ENCODE measurements around the gene ATG7.
"Not testable (repeated sequence)": the region's sequence is repeated elsewhere in the genome, so short reads cannot be mapped to it uniquely, and the experiment has no call there.

The ATG7 gene

GRCh38 chr3:11434017-11434526, 161.9 kb downstream of the ATG7 start:
- DNase-seq (ENCODE audit: low read depth in 2 of 2), result no peak

DNA sequence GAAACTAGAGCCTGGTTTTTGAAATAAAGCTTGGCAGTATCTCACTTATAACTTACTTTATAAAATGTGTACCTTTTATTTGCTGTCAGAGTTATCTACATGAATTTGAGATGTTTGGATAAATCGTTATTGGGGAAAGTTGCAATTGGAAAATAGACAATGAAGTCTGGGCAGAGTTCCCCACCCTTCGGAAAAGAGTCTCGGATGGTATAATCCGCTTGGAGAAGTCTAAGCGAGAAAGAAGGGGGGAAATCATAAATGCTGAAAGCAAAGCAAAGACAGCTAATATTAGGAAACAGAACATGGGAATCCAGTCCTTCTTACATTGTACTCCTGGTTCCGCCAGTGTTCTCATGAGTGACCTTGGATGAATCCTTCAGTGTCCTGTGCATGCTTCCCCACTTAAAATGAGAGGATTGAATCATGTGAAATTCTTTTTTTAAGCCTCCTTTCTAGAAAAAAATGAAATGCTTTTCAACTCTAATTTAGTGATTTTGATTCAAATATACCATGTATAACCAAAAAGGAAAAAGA, 162.4 kb downstream of the ATG7 start:
- DNase-seq (ENCODE audit: low read depth in 2 of 2), result no peak

GRCh38 chr3:11435440-11436165, 163.4 kb downstream of the ATG7 start:
- no peak for DNase-seq (ENCODE audit: low read depth in 2 of 2)

GRCh38 chr3:11436775-11437174, 164.6 kb downstream of the ATG7 start:
- no peak for DNase-seq (ENCODE audit: low read depth in 2 of 2)

GRCh38 chr3:11437506-11437905, 165.3 kb downstream of the ATG7 start:
- DNase-seq (ENCODE audit: low read depth in 2 of 2), result no peak

DNA sequence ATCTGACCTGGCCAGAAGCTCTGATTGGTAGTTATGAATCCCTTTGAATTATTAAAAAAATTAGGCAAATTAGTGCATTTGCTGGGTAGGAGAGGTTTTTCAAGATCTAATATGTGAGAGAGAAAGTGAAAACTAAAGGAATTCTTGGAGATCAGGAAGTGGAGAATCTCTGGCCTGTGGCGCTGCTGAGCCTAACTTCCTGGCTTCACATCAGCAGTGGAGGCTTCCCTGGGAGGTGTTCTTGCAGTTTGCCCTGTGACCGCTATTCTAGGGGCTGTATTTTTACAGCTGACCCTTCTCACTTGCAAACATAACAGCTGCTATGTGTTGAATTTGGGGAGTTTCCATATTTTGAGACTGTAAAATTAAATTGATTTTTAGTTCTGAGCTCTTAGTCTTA, 166.4 kb downstream of the ATG7 start:
- DNase-seq (ENCODE audit: low read depth in 2 of 2), result no peak

DNA sequence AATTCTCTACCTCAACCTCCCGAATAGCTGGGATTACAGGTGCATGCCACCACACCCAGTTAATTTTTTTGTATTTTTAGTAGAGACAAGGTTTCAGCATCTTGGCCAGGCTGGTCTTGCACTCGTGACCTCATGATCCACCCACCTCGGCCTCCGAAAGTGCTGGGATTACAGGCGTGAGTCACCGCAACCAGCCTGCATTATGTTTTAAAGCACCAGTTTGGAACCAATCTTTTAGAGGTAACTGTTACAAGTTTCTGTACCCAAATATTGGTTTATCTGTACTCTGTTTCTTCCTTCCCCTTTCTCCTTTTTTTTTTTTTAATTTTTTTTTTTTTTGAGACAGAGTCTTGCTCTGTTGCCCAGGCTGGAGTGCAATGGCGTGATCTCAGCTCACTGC, 169.1 kb downstream of the ATG7 start:
- DNase-seq (ENCODE audit: low read depth in 2 of 2), result not testable (repeated sequence)

DNA sequence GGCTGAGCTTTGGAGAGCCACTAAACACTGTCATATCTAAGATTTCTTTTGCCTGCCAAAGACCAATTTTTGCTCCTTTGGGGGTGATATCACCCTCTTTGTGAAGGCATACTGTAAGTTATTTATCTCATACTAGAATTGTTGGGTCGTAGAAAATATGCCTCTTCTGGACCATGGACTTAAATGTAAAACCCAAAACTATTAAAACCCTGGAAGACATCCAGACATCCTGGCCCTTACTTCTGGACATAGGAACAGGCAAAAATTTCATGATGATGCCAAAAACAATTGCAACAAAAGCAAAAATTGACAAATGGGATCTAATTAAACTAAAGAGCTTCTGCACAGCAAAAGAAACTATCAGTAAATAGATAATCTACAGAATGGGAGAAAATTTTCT, 172.2 kb downstream of the ATG7 start:
- DNase-seq (ENCODE audit: low read depth in 2 of 2), result no peak

DNA sequence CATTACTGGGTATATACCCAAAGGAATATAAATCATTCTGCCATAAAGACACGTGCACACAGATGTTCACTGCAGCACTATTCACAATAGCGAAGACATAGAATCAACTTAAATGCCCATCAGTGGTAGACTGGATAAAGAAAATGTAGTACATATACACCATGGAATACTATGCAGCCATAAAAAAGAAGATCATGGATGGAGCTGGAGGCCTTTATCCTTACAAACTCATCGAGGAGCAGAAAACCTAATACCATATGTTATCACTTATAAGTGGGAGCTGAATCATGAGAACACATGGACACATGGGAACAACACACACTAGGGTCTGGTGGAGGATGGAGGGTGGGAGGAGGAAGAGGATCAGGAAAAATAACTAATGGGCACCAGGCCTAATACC, 173.0 kb downstream of the ATG7 start:
- DNase-seq (ENCODE audit: low read depth in 2 of 2), result not testable (repeated sequence)

DNA sequence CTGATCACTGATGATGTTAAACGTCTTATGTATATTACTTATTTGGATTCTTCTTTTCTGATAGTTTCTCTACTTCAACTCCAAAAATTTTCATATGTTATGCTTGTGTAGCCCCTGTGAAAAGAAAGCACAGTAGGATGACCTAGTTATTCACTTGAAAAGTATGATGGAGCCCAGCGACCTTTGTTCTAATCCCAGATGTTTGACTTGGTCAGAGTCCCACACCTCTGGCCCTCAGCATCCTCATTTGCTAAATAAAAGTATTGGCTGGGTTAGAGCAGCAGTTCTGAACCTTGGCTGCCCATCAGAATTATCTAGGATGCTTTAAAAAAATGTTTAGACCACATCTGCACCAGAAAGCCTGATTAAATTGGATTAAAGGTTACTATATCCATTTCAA, 173.7 kb downstream of the ATG7 start:
- DNase-seq (ENCODE audit: low read depth in 2 of 2), result no peak

DNA sequence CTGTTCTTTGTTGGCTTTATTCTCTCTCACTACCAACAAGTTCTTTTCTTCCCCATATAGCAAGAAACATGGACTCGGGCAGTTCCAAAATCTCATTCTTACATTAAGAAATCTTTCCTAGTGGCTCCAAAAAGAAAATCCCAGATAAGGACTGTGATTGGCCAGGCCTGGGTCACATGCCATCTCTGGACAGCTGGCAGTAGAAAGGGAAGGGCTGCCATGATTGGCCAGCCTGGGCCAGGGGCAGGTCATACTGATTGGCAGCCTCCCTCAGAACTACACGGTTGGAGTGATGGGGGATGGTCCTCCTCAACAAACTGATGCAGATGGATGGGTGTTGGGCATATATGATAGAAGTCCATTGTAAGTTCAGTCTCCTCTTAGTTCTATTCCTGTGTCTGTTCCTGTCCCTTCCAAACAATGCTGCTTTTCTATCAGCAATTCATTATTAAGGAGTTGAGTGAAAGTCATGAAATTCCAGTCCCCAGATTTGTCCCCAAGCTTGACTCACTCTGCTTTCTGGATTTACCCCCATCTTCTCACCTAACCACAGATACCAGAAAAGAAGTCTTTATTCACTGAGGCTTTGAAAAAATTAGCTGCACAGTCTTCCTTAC, 175.5 kb downstream of the ATG7 start:
- no peak for DNase-seq (ENCODE audit: low read depth in 2 of 2)

DNA sequence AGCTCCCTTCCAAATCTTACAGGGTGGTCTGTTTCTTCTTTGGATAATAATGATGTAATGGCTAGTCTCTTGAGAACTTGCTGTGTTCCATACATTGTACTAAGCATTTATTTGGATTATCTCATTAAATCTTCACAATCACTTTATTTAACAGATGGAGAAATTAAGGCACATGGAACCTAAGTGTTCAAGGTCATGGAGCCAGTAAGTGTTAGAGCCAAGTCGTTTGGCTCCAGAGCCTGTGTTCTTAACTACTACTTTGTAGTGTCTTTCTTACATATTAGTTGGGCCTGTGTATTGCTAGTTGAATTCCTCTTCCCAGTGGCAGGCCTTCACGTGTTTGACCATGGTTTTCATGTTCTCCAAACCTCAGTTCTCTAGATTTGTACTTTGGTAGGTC, 177.8 kb downstream of the ATG7 start:
- no peak for DNase-seq (ENCODE audit: low read depth in 2 of 2)

GRCh38 chr3:11452312-11452711, 180.1 kb downstream of the ATG7 start:
- DNase-seq (ENCODE audit: low read depth in 2 of 2), result no peak

GRCh38 chr3:11452885-11453847, 181.0 kb downstream of the ATG7 start:
- no peak for DNase-seq (ENCODE audit: low read depth in 2 of 2)

DNA sequence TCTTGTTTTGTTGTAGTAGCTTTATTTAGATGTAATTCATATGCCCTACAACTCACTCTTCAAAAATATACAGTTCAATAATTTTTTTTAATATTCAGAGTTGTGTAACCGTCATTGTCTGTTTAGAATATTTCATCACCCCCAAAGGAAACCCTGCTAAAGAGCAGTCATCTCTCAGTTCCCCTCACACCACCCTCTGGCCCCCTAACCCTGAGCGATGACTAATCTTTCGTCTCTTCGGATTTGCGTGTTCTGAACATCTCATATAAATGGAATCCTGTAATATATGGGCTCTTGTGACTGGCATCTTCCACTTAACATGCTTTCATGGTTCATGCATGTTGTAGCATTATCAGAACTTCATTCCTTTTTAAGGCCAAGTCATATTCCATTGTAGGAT, 183.8 kb downstream of the ATG7 start:
- no peak for DNase-seq (ENCODE audit: low read depth in 2 of 2)

GRCh38 chr3:11457135-11457534, 184.9 kb downstream of the ATG7 start:
- DNase-seq (ENCODE audit: low read depth in 2 of 2), result no peak

- no peak for DNase-seq (ENCODE audit: low read depth in 2 of 2)
Observed at GRCh38 chr3:11459186-11459824, 187.1 kb downstream of the ATG7 start.

GRCh38 chr3:11461226-11461625, 189.0 kb downstream of the ATG7 start:
- DNase-seq (ENCODE audit: low read depth in 2 of 2), result no peak

- not testable (repeated sequence) for DNase-seq (ENCODE audit: low read depth in 2 of 2)
Observed at GRCh38 chr3:11462673-11463072, 190.5 kb downstream of the ATG7 start.

GRCh38 chr3:11463591-11463990, 191.4 kb downstream of the ATG7 start:
- no peak for DNase-seq (ENCODE audit: low read depth in 2 of 2)

DNA sequence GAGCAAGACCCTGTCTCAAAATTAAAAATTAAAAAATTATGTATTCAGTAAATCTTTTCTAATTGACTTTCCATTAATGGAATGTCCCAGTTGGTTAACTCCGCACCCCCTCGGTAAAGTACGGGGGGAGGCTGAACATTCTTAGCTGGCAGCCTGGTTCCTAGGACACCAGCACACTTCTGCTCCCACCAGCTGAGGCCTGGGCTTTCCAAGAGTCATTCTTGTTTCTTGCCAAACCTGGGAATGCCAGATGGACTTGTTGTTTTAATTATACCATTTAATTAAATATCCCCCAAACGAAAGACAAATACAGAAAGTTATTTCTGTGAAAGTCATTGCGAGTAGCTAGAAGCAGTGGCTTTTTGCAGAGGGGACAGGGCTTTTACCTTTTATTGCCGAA, 192.2 kb downstream of the ATG7 start:
- DNase-seq (ENCODE audit: low read depth in 2 of 2), result no peak

All from stimulated activated CD8-positive, alpha-beta memory T cell treated with anti-CD3 and anti-CD28 coated beads, Interleukin-2, amount 100 ng/mL, for 48 hours (primary cell).